GM10847 (cell line): ENCODE measurements around the gene MACROD1.

Experiments
- POLR2A ChIP-seq: IDR thresholded peaks from 2 replicates; pipeline ENCODE4 v1.6.1; 2011; ENCODE audit not compliant: insufficient read length; ENCODE audit errors: extremely low read depth

Gene MACROD1

DNA sequence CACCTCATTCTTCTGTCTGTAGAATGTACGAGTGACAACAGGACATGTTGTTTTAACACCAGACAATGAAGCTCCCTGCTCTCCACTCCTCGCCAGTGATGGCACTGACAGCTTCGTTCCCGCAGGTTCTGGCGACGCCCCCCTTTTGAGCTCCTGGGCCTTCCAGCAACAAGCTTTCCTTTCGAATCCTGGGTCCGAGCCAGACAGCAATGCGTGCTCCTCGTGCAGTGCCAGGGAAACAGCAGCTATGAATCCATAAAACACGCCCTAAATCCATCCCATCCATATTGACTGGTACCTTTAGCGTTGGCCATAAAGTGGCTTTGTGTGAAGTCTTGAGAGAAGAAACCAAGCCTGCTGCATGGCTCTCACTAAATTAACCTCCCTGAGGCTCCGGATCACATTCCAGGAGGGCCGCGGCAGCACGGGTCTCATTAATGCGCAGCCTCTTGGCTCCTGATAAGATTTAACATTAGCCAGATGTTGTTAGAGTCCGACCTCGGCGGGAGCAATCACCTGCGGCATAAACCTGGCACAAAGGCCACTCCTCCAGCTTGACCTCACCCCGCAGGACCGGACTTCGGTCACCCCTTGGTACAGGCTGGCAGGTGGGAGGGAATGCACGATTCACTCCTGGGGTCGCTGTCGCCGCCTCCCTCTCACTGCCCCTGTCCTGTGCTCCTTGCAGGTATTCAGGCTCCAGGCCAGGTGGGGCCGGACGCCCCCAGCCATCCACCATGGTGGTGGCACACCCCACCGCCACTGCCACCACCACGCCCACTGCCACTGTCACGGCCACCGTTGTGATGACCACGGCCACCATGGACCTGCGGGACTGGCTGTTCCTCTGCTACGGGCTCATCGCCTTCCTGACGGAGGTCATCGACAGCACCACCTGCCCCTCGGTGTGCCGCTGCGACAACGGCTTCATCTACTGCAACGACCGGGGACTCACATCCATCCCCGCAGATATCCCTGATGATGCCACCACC, 50.1 kb downstream of the MACROD1 start:
- TF ChIP-seq POLR2A = no peak

DNA sequence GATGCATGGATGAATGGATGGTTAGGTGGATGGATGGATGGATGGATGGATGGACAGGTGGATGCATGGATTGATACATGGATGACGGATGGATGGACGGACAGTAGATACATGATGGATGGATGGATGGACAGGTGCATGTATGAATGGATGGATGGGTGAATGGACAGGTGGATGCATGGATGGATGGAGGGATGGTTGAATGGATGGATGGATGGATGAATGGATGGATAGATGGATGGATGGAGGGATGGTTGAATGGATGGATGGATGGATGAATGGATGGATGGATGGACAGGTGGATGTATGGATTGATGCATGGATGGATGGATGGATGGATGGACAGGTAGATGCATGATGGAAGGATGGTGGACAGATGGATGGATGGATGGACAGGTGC, 51.7 kb downstream of the MACROD1 start:
- no peak for TF ChIP-seq POLR2A

DNA sequence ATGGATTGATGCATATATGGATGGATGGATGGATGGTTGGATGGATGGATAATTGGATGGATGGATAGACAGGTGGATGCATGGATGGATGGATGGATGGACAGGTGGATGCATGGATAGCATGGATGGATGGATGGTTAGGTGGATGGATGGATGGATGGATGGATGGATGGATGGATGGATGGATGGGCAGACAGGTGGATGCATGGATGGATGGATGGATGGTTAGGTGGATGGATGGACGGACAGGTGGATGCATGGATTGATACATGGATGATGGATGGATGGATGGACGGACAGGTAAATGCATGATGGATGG, 52.5 kb downstream of the MACROD1 start:
- TF ChIP-seq POLR2A = no peak

DNA sequence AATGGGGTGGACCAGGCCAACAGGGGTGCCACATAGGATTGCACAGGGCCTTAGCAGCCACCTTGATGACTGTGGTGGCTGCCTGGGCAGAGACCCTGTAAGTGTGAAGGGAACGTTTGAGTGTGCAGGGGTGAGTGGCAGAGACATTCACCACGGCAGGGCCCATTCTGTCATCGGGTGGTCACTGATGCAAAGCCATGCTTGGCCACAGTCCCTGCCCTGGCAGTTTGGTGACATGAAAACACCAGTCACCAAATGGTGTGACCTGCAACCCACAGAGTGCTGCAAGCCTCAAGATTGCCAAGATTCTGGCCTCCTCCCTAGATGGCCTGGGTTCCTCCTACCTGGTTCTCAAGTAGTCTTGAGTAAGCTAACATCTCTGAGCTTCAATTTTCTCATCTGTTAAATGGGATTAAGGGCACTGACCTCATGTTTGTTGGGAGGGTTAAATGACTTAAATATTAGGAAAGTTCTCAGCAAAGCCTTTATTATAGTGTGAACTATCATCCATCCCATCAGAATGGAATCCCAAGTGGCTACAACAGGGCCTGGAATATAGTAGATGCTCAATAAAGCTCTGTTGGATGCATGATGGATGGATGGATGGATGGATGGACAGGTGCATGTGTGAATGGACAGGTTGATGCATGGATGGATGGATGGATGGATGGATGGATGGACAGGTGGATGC, 53.0 kb downstream of the MACROD1 start:
- TF ChIP-seq POLR2A = no peak

DNA sequence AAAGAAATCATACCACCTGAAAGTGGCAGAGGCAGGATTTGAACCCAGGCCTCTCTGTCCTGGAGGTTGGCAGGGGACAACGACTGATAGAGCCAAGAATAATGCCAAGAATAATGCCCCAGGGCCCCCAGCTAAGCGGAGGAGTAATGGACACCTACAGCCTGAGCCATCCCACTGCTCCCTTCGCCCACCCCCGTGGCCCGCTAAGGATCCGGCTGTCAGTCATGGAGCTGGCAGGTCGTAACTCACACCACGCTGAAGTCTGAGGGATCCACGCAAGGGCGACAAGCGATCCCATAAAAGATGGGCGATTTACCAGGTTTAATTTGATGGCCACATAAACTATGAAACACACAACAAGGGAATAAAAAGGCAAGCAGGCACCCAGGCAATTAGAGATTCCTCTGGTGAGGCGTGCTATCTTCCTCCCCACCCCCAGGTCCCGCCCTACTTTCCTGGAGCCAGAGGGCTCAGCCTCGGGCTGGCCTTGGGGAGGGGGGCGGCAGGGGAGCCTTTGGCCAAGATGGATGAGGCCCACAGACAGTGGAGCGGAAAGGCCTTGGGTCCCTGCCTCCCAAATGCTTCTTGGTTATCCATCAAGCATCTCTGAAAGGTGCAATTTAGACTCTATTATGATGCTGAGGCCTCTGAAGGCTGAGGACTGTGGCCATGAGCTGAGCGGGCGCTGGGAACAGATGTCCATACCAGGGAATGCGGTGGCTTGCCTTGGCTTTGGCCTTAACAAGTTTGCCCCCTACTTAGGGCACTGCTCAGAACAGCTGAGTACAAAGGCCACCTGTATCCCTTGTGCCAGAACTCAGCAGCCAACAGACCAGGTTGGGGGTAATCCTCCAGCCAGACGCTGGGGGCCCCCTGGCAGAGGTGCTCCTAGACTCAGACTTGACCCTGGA, 55.2 kb downstream of the MACROD1 start:
- TF ChIP-seq POLR2A = no peak

DNA sequence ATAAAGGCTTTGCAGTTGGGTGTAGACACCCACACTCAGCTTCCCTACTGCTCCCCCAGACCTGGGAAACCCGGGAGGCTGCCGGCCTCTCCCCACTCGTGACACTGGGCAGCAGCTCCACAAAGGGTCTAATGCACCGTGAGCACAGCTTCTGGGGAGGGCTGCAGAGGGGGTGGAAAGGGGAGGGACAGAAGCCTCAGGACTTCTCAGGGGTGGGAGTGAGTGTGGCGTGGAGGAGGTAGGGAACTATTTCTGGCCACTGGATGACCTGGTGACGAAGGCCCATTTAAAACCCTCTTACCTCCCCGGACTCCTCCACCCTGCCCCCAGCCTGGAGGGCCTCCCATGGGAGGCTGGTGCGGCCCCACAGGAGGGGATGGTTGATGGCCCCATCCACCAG, 56.6 kb downstream of the MACROD1 start:
- no peak for TF ChIP-seq POLR2A

DNA sequence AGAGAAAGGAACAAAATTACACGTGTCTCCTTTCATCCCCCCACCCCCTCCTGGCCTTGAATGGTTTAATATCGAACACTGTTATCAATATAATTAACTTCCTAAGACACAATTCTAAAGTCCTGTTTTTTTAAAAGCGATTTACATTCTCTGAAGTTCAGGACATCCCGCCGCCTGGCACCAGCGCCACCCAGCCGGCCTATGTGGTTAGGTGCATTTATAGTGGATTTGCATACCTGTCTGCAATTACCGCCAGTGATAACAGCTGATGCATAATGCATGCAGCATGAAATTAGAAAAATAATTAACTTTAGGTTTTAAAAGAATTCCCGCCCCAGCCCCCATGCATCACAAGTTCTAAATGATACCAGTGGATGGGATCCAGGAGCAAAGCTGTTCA, 58.6 kb downstream of the MACROD1 start:
- no peak for TF ChIP-seq POLR2A

DNA sequence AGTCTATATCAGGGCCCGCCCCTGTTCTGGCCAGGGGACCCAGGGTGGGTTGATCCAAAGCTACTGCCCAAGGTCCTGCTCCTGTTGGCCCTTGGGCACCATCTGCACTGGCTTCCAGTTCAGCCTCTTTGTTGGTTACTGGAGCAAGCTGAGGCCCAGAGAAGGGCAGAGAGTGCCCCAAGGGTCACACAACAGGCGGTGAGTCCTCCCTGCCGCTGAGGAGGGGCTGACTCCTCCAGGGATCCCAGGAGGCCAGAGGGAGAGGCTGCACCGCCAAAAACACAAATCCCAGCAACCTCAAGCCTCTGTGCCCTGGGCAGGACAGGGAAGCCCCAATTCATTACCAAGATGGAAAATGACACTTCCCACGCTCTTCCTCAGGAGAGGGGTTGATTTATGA, 61.3 kb downstream of the MACROD1 start:
- TF ChIP-seq POLR2A = no peak

DNA sequence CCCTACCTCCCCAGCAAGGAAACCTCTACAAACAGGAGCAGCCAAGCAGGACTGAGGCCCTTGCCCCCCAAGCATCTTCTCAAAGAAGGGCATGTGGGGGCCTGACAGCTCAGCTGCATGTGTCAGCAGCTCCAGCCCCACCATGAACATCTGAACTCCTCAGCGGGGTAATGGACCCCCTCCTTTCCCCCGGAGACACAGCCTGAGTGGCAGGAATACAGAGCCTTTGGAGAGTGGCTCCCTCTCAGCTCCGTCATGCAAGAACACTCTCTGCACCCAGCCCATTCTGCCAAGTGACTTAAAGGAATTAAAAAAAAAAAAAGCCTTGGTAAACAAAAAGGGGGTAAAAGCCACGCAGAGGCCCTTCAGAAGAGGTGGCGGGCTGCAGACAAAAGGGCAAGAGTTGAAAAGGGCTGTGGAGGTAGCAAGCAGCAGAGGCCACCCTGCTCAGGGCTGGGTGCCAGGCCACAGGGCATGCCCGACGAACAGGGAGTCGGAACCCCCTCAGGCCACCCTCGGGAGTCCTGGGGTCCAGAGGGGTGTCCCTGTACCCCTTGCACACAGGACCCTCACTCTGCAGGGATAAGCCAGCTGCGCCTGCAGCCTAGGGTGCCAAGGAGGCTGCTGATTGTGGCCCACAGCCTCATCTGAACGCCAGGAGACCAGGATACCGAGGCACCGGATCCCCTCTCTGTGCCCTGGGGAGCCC, 62.5 kb downstream of the MACROD1 start:
- no peak for TF ChIP-seq POLR2A

DNA sequence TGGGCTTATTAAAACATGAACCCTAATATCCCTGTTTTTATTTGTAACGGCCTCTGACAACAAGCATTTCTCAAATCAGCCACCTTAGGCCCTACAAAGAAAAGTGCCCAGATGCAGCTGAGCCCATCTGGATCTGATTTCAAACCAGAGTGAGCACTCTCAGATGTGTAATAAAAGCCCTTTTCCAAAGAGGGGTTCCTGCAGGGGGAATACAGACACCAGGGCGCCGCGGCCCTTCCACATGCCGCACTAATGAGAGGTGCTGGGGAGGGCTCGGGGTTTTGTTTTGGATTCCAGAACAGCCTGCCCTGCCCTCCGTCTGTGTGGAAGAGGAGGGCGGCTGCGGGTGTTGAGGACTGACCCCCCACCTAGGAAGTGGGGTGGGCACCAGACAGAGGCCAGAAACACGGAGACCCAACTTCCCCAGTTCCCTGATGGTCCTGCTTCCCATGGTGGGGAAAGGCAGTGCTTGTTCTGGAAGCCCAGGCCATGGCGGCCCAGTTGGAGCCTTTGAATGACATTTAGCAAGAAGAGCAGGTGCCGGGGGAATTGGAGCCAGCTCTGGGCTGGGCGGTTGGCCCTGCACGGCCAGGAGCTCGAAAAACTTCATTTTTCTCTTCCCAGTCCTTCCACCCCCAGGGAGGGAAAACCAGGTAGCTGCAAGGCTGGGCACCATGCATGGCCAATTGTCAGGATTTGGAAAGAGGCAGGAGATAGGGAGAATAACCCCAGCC, 63.7 kb downstream of the MACROD1 start:
- no peak for TF ChIP-seq POLR2A

DNA sequence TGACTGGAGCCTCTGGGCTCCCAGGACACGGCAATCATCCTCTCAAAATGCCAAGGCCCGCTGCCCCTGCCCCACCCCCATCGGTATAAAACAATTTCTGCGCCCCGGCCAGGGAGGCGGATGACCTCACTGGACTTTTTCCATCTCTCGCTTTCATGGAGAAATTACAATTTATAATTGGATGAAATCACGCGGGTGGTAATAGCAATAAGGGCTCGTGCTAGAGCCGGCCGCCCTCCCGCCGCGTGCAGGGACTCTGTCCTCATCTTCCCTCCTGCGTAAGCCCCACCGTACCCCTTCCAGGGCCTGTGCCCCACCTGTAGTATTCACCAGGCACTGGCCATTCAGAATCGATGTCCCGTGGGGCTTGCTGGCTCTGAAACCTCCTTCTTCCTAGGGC, 64.5 kb downstream of the MACROD1 start:
- no peak for TF ChIP-seq POLR2A

DNA sequence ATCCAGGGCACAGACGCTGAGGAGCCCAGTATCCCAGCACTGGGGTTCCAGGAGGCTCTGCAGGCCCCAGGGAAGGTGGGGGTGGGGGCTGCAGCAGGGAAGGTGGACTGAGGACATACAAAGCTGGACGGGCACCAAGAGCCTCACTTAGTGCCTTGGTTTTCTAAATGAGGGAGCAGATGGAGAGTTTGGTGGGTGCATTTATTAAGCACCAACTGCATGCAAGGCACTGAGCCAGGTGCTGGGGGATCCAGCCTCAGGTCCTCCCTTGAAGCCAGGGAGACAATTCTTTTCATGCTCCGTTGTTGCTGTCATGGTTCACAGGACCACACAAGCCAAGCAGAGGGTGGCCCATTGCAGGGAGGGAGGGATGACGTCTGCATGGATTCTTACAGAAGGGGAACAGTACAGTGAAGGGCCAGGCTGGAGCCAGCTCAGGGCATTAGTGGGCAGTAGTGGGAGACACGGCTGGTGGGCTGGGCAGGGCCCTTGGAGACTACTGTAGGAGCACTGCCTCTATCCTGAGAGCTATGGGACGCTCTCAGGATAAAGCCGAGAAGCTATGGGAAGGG, 65.0 kb downstream of the MACROD1 start:
- no peak for TF ChIP-seq POLR2A

DNA sequence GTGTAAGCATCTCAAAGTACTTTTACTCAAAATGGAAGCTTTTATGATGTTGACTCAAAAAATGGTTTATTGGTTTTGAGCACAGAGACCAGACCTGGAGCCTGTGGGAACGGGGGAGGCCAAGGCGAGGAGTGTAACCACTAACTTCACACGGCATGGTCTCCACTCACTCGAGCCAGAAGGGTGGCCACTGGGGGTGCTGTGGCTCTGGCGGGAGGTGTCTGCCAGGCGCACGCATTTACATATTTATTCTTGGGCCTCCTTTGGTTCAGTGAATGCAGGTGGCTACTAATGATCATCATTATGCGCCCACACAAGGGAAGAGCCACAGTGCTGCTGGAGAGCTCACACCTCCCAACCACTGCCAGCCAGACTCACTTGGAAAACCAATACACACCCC, 65.6 kb downstream of the MACROD1 start:
- no peak for TF ChIP-seq POLR2A

DNA sequence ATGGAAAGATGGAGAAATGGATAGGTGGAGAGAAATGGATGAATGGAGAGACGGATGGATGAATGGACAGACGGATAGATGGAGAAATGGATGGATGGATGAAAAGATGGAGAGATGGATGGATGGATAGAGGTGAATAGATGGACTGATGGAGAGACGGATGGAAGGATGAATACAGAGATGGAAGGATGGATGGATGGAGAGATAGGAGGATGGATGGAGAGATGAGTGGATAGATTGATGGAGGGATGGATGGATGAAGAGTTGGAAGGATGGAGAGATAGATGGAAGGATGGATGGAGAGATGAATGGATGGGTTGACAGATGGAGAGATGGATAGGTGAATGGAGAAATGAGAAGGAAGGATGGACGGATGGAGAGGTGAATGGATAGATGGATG, 66.5 kb downstream of the MACROD1 start:
- TF ChIP-seq POLR2A = no peak

DNA sequence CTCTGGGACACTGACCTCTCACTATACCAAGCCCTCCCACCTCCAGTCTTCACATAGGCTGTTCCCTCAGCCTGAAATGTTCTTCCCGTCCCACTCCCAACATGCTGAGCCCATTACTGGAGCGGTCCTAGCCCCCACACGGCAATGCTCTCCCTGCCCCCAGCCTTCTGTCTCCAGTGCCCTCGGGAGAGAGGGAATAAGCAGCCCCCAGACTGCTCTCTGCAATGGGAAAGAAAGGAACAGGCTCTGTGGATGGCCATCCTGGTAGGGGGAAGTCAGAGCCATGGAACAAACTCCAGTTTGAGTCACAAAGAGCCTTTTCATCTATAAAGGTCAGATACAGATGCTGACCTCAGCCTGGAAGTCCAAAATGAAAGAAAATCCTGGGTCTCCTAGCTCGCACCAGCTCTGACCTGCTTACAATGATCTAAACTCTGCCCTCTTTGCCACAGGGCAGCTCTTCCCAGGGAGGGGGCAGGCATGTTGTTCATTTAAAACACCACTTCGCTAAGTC, 67.5 kb downstream of the MACROD1 start:
- TF ChIP-seq POLR2A = no peak
